ENCODE measurements around the gene CENPB. TPM values are rescaled to one million over a fixed set of nuclear protein-coding genes. Genes with fewer than 3 reads are reported as not detected.

CENPB gene
- total and polyA plus RNA-seq, 11 donors, result 56.2 to 122 (median 75.3) TPM

DNA sequence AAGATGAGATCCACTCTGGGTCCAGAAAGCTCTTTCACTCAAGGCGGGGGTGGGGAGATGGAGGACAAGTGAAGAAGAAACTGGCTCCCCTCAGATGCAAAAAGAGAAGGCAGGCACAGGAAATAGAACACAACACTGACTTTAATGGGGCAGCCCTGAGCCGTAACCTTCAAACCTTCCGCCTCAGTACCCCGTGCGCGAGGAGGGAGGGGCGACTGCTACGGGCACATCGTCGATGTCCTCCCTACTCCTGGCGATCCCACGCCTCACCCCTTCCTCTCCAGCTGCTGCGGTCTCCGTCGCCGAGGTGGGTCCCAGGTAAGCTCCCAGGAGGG is 9.2 kb downstream of the CENPB start:
- Histone ChIP-seq H3K27ac (peak overlapping the region in 2 of 12 donors; percentile 9 to 22), H3K27me3 (peaks cover 0 to 5% (median 0%) of the 10 kb centered on the region in 9 donors), H3K4me3 (peak overlapping the region; percentile 21 to 64 (median 50)), H3K36me3 (no peaks in the 10 kb centered on the region), H3K9me3 (peaks cover 0 to 4% (median 0%) of the 10 kb centered on the region in 12 donors), H3K4me1 (peaks cover 0 to 28% (median 20%) of the 10 kb centered on the region in 12 donors)
- TF ChIP-seq, protein P1, sequence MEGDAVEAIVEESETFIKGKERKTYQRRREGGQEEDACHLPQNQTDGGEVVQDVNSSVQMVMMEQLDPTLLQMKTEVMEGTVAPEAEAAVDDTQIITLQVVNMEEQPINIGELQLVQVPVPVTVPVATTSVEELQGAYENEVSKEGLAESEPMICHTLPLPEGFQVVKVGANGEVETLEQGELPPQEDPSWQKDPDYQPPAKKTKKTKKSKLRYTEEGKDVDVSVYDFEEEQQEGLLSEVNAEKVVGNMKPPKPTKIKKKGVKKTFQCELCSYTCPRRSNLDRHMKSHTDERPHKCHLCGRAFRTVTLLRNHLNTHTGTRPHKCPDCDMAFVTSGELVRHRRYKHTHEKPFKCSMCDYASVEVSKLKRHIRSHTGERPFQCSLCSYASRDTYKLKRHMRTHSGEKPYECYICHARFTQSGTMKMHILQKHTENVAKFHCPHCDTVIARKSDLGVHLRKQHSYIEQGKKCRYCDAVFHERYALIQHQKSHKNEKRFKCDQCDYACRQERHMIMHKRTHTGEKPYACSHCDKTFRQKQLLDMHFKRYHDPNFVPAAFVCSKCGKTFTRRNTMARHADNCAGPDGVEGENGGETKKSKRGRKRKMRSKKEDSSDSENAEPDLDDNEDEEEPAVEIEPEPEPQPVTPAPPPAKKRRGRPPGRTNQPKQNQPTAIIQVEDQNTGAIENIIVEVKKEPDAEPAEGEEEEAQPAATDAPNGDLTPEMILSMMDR (IDR thresholded peaks at IDR 0.05), result no peak
- TF ChIP-seq POLR2A (IDR thresholded peaks at IDR 0.05), result no peak
- ATAC-seq (peak in 1 of 4 donors; percentile 1), DNase-seq (no peak)
- intact Hi-C loops (cut with DNase I), result loop anchor here in 3 of 10 donors (10.0 kb wide), 3 partner anchors 63 to 313 kb away; partner anchors contain the start of gene SIGLEC1 (in 1 of the 3)
- WGBS, 4 donors, result 11 to 18% (median 13%) methylated on average over 15 to 16 of the region's 16 CpGs

DNA sequence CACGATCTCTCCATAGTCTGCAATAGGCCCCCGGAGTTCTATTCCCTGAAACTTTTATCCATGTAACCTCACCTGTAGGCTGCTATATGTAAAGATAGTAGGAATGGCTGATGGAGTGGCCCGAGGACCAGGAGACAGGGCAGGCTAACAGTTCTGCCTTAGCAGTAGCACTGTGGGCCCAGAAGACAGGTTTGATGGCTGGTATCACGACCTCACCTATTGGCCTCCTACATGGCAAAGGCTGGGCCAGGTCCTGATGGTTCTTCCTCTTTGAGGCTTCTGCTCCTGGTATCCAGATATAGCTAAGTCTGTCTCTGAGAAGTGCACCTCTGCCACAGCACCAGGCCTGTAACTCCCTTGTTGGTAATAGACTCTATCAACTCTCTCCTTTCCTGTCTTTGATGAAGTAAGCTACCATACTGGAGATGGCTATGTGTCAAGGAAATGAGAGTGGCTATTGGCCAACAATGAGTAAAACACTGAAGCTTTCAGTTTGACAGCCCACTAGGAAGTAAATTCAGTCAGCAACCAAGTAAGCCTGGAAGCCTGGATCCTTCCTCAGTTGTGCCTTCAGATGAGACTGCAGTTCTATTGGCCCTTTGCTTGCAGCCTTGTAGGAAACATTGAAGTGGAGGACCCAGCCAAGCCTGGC is 11.0 kb downstream of the CENPB start:
- H3K27me3 ChIP-seq, result peaks cover 0 to 5% (median 0%) of the 10 kb centered on the region in 9 donors
- no peaks in the 10 kb centered on the region for H3K36me3 ChIP-seq
- intact Hi-C loops (cut with DNase I), result loop anchor here in 4 of 10 donors (2.0 to 10.0 kb wide), 4 partner anchors 21 to 311 kb away; partner anchors contain the start of gene SIGLEC1 (in 1 of the 4)
- no peak overlapping the region for H3K27ac ChIP-seq
- H3K4me3 ChIP-seq, result no peak overlapping the region
- H3K4me1 ChIP-seq, result peaks cover 0 to 19% (median 15%) of the 10 kb centered on the region in 12 donors
- ATAC-seq (no peak), DNase-seq (no peak)
- whole genome bisulfite sequencing, 4 donors, result 84 to 92% (median 91%) methylated on average over 4 of the region's 4 CpGs
- TF ChIP-seq, protein P1 (IDR thresholded peaks at IDR 0.05), result no peak
- TF ChIP-seq POLR2A (IDR thresholded peaks at IDR 0.05), result no peak
- peaks cover 0 to 4% (median 0%) of the 10 kb centered on the region in 12 donors for H3K9me3 ChIP-seq

DNA sequence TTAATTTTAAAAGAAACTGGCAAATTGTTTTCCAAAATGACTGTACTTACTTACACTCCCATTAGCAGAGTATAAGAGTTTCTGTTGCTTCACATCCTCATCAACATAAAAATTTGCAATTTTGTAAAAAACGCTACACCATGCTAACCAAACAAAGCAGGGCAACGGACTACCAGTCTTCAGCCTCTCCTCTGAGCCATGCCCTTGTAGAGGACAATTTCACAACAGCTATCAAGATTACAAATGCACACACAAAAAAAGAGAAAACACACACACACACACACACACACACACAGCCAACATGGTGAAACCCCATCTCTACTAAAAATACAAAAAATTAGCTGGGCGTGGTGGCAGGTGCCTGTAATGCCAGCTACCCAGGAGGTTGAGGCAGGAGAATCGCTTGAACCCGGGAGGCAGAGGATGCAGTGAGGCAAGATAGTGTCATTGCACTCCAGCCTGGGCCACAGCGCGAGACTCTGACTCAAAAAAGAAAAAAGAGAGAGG is 14.9 kb downstream of the CENPB start:
- TF ChIP-seq POLR2A (IDR thresholded peaks at IDR 0.05), result no peak
- TF ChIP-seq, protein P1 (IDR thresholded peaks at IDR 0.05), result no peak
- no peak for ATAC-seq
- Histone ChIP-seq H3K9me3 (peaks cover 0 to 4% (median 0%) of the 10 kb centered on the region in 12 donors), H3K36me3 (no peaks in the 10 kb centered on the region), H3K27me3 (no peaks in the 10 kb centered on the region), H3K4me1 (peaks cover 0 to 21% (median 15%) of the 10 kb centered on the region in 12 donors), H3K27ac (no peak overlapping the region), H3K4me3 (no peak overlapping the region)
- intact Hi-C loops (cut with DNase I), result loop anchor here in 3 of 10 donors (10.0 kb wide), 3 partner anchors 57 to 307 kb away; partner anchors contain the start of gene SIGLEC1 (in 1 of the 3)
- 82 to 88% (median 84%) methylated on average over 7 of the region's 7 CpGs for WGBS, 4 donors
- peak in 1 of 5 donors; percentile 3 for DNase-seq
